IMR-90 (cell line): ENCODE data around the gene MT3. TPM values are rescaled to one million over a fixed set of nuclear protein-coding genes. Genes with fewer than 3 reads are reported as not detected.

Source experiments
- ATAC-seq: fragments of 200-7000 bp; cut with Tn5 transposase; 2 replicates; pipeline ENCODE4 v1.9.1; 2020; ENCODE audit warnings: low read depth, mild to moderate bottlenecking, moderate library complexity
- BruUV-seq: library from RNA; stranded (reverse); fragments of 400-500 nt; replicated peaks from 2 replicates; lab custom pipeline; 2021; lab: Mats Ljungman, UMichigan
- CTCF ChIA-PET: fragments of 300-600 bp; formaldehyde crosslinking; extraction: SDS; loops from one replicate; lab custom pipeline; 2021; ENCODE audit warnings: antibody characterized with exemption; lab: Yijun Ruan, JAX
- POLR2A ChIA-PET: fragments of 300-600 bp; sonication (Branson Sonifier 250); formaldehyde crosslinking; loops from one replicate; lab custom pipeline; 2022; ENCODE audit warnings: antibody characterized with exemption; ENCODE audit not compliant: unreplicated experiment; lab: Charles Lee
- DNase-seq: peaks from one replicate; pipeline ENCODE4 v3.0.0; 2013
- H2AFZ ChIP-seq: replicated peaks from 2 replicates; pipeline ENCODE3; 2013; ENCODE audit warnings: low read length, mild to moderate bottlenecking; ENCODE audit not compliant: poor library complexity
- H2AK5ac ChIP-seq: 2 replicates; pipeline ENCODE4 v1.6.1; 2013; ENCODE audit warnings: low read depth, low read length, inconsistent platforms
- H2AK9ac ChIP-seq: replicated peaks from 2 replicates; pipeline ENCODE3; 2013; ENCODE audit warnings: mild to moderate bottlenecking, low read depth, low read length, moderate library complexity; ENCODE audit not compliant: poor library complexity
- H2BK120ac ChIP-seq: 2 replicates; pipeline ENCODE4 v1.6.1; 2013; ENCODE audit warnings: low read depth, low read length, inconsistent platforms
- H2BK15ac ChIP-seq: 3 replicates; pipeline ENCODE4 v1.6.1; 2013; ENCODE audit warnings: low read depth, low read length, inconsistent platforms
- H2BK20ac ChIP-seq: 2 replicates; pipeline ENCODE4 v1.6.1; 2013; ENCODE audit warnings: low read depth, mild to moderate bottlenecking, inconsistent platforms, low read length, moderate library complexity
- H2BK5ac ChIP-seq: 2 replicates; pipeline ENCODE4 v1.6.1; 2013; ENCODE audit warnings: mild to moderate bottlenecking, low read depth, low read length, inconsistent platforms; ENCODE audit not compliant: poor library complexity, severe bottlenecking
- H3K14ac ChIP-seq: replicated peaks from 2 replicates; pipeline ENCODE4 v1.6.1; 2013; ENCODE audit warnings: low read depth, low read length, inconsistent platforms
- H3K18ac ChIP-seq: 2 replicates; pipeline ENCODE4 v1.6.1; 2013; ENCODE audit warnings: low read depth, low read length, control low read depth
- H3K23ac ChIP-seq: 2 replicates; pipeline ENCODE4 v1.6.1; 2013; ENCODE audit warnings: low read depth, low read length, inconsistent platforms
- H3K27ac ChIP-seq: 2 replicates; pipeline ENCODE4 v1.5.1; 2013; ENCODE audit warnings: mild to moderate bottlenecking, control low read depth, low read length; ENCODE audit not compliant: insufficient read depth
- H3K27me3 ChIP-seq: 2 replicates; pipeline ENCODE4 v1.6.1; 2013; ENCODE audit warnings: low read length; ENCODE audit not compliant: control insufficient read depth, insufficient read depth
- H3K36me3 ChIP-seq: 2 replicates; pipeline ENCODE4 v1.6.1; 2013; ENCODE audit warnings: low read length, mixed read lengths; ENCODE audit not compliant: control insufficient read depth, insufficient read depth
- H3K4ac ChIP-seq: 2 replicates; pipeline ENCODE4 v1.6.1; 2013; ENCODE audit warnings: low read depth, low read length, inconsistent platforms
- H3K4me1 ChIP-seq: 2 replicates; pipeline ENCODE4 v1.6.1; 2013; ENCODE audit warnings: low read length, mixed read lengths; ENCODE audit not compliant: control insufficient read depth, insufficient read depth
- H3K4me2 ChIP-seq: 2 replicates; pipeline ENCODE4 v1.6.1; 2013; ENCODE audit warnings: low read depth, mild to moderate bottlenecking, control low read depth, low read length, moderate library complexity
- H3K4me3 ChIP-seq: 2 replicates; pipeline ENCODE4 v1.5.1; 2013; ENCODE audit warnings: low read depth, mild to moderate bottlenecking, control low read depth, low read length, moderate library complexity; ENCODE audit not compliant: insufficient read depth
- H3K56ac ChIP-seq: 2 replicates; pipeline ENCODE4 v1.6.1; 2013; ENCODE audit warnings: low read length, inconsistent platforms; ENCODE audit not compliant: insufficient read depth; ENCODE audit errors: extremely low read depth
- H3K79me1 ChIP-seq, 2 experiments: 2 replicates each; pipeline ENCODE4 v1.6.1; 2013; ENCODE audit warnings: low read length in 2 of 2, inconsistent platforms in 1 of 2, low read depth in 1 of 2
- H3K9ac ChIP-seq: 2 replicates; pipeline ENCODE4 v1.6.1; 2013; ENCODE audit warnings: low read depth, low read length, control low read depth
- H3K9me1 ChIP-seq: 2 replicates; pipeline ENCODE4 v1.6.1; 2013; ENCODE audit warnings: low read length, inconsistent platforms; ENCODE audit not compliant: insufficient read depth
- H3K9me3 ChIP-seq: 2 replicates; pipeline ENCODE4 v1.6.1; 2013; ENCODE audit warnings: low read length; ENCODE audit not compliant: control insufficient read depth, insufficient read depth
- H4K20me1 ChIP-seq: 2 replicates; pipeline ENCODE4 v1.6.1; 2013; ENCODE audit warnings: low read length, inconsistent platforms; ENCODE audit not compliant: insufficient read depth
- H4K5ac ChIP-seq: 2 replicates; pipeline ENCODE4 v1.6.1; 2013; ENCODE audit warnings: mild to moderate bottlenecking, low read depth, low read length, control low read depth
- H4K8ac ChIP-seq, 2 experiments: 2 replicates each; pipeline ENCODE4 v1.6.1; 2013; ENCODE audit warnings: low read depth in 2 of 2, low read length in 2 of 2, control low read depth in 1 of 2, inconsistent platforms in 1 of 2
- H4K91ac ChIP-seq: 2 replicates; pipeline ENCODE4 v1.6.1; 2013; ENCODE audit warnings: low read depth, low read length, inconsistent platforms; ENCODE audit not compliant: insufficient read depth
- BHLHE40 ChIP-seq: fragments of 150-350 bp; IDR thresholded peaks from 2 replicates; pipeline ENCODE4 v1.6.1; 2016; ENCODE audit warnings: mild to moderate bottlenecking, low read depth, low read length
- CEBPB ChIP-seq: IDR thresholded peaks from 2 replicates; pipeline ENCODE4 v1.6.1; 2012; ENCODE audit warnings: low read depth, low read length, improper control_type of control experiment
- CHD1 ChIP-seq: IDR thresholded peaks from 2 replicates; pipeline ENCODE4 v1.6.1; 2012; ENCODE audit warnings: low read depth, low read length, improper control_type of control experiment
- FOS ChIP-seq: fragments of 150-350 bp; IDR thresholded peaks from 2 replicates; pipeline ENCODE4 v1.6.1; 2016; ENCODE audit warnings: low read depth, low read length
- MAFK ChIP-seq: IDR thresholded peaks from 2 replicates; pipeline ENCODE4 v1.6.1; 2012; ENCODE audit warnings: low read depth, low read length, improper control_type of control experiment
- MAZ ChIP-seq: IDR thresholded peaks from 2 replicates; pipeline ENCODE4 v1.6.1; 2012; ENCODE audit warnings: low read depth, mild to moderate bottlenecking, low read length, improper control_type of control experiment, moderate library complexity, borderline replicate concordance
- MXI1 ChIP-seq: IDR thresholded peaks from 2 replicates; pipeline ENCODE4 v1.6.1; 2012; ENCODE audit warnings: low read depth, mild to moderate bottlenecking, low read length, moderate library complexity, borderline replicate concordance
- NFE2L2 ChIP-seq: fragments of 150-350 bp; IDR thresholded peaks from 2 replicates; pipeline ENCODE4 v1.6.1; 2016; ENCODE audit warnings: low read depth, mild to moderate bottlenecking, low read length
- POLR2A ChIP-seq: IDR thresholded peaks from 2 replicates; pipeline ENCODE4 v1.6.1; 2012; ENCODE audit warnings: mild to moderate bottlenecking, low read depth, low read length
- RAD21 ChIP-seq: IDR thresholded peaks from 2 replicates; pipeline ENCODE4 v1.6.1; 2012; ENCODE audit warnings: low read length, improper control_type of control experiment
- RCOR1 ChIP-seq: IDR thresholded peaks from 2 replicates; pipeline ENCODE4 v1.6.1; 2012; ENCODE audit warnings: mild to moderate bottlenecking, low read length, improper control_type of control experiment; ENCODE audit not compliant: insufficient replicate concordance
- RFX5 ChIP-seq: IDR thresholded peaks from 2 replicates; pipeline ENCODE4 v1.8.0; 2012; ENCODE audit warnings: low read depth, mild to moderate bottlenecking, low read length, moderate library complexity
- SMC3 ChIP-seq: fragments of 150-350 bp; IDR thresholded peaks from 2 replicates; pipeline ENCODE4 v1.6.1; 2016; ENCODE audit warnings: low read depth, mild to moderate bottlenecking, antibody characterized with exemption, low read length, moderate library complexity
- USF2 ChIP-seq: fragments of 150-350 bp; IDR thresholded peaks from 2 replicates; pipeline ENCODE4 v1.6.1; 2017; ENCODE audit warnings: mild to moderate bottlenecking, antibody characterized with exemption, low read length, low read depth
- WGBS, 2 experiments: methylation state at CpG; one replicate each; pipeline versions ENCODE4 v1.1.5 to v1.1.7; 2013; ENCODE audit warnings: missing lambda C conversion rate in 2 of 2; ENCODE audit not compliant: insufficient read length in 1 of 2; ENCODE audit errors: extremely low coverage in 2 of 2; 5-methylcytosine and 5-hydroxymethylcytosine counted together
- dilution Hi-C: fragments of 300-500 bp; cut with HindIII; formaldehyde crosslinking; loops from one replicate; pipeline ENCODE4 v1.14.3; 2018; ENCODE audit warnings: low sequenced_read_pairs; ENCODE audit not compliant: unreplicated experiment
- in situ Hi-C: fragments of 300-500 bp; cut with MboI; formaldehyde crosslinking; loops from 3 replicates; pipeline ENCODE4 v1.14.3; 2019; ENCODE audit warnings: low sequenced_read_pairs, inconsistent platforms, mixed read lengths
- intact Hi-C: fragments of 100-400 bp; cut with micrococcal nuclease; formaldehyde crosslinking; loops from 2 replicates; pipeline ENCODE4 v1.10.0; 2022
- polyA plus RNA-seq, 3 experiments: library from polyadenylated mRNA; depleted of rRNA; stranded (reverse); fragments of >200 nt; gene quantifications; 2 replicates each; pipeline ENCODE4 v1.2.3, GENCODE V29; 2012; ENCODE audit warnings: low replicate concordance in 1 of 3
- total RNA-seq: library from RNA; depleted of rRNA; stranded (reverse); fragments of >200 nt; gene quantifications from 2 replicates; pipeline ENCODE4 v1.2.3, GENCODE V29; 2012
- TF ChIP-seq, protein P1 (sequence below): conservative IDR thresholded peaks from 2 replicates; pipeline ENCODE4 v1.5.1; 2012; ENCODE audit warnings: mild to moderate bottlenecking, low read depth, low read length, improper control_type of control experiment
- TF ChIP-seq, protein P2 (sequence below): fragments of 150-350 bp; IDR thresholded peaks from 2 replicates; pipeline ENCODE4 v1.6.1; 2016; ENCODE audit warnings: low read depth, mild to moderate bottlenecking, low read length, moderate library complexity, borderline replicate concordance

MT3 gene
- total and polyA plus RNA-seq, 2 of the 4 experiments (the other 2 are of a cell fraction): 0.62 TPM; not detected in 1

- Histone ChIP-seq H3K4ac (no peak overlapping the region), H3K4me3 (no peak overlapping the region), H2AK5ac (no peak overlapping the region), H3K27ac (no peak overlapping the region), H3K9me3 (no peaks in the 10 kb centered on the region), H3K56ac (no peak overlapping the region), H4K91ac (no peak overlapping the region), H3K79me1 (no peaks in the 10 kb centered on the region), H4K5ac (no peak overlapping the region), H2BK120ac (no peak overlapping the region), H3K23ac (no peak overlapping the region), H4K20me1 (no peaks in the 10 kb centered on the region), H4K8ac (no peak overlapping the region), H2BK15ac (no peak overlapping the region), H3K27me3 (peaks cover 26% of the 10 kb centered on the region), H3K18ac (no peak overlapping the region), H2AFZ (no peak overlapping the region), H3K4me2 (no peak overlapping the region), H3K9me1 (0 out of 2 replicates have a peak, but pooled peaks cover 4% of the 10 kb centered on the region), H2AK9ac (no peak overlapping the region), H2BK20ac (no peak overlapping the region), H2BK5ac (no peak overlapping the region), H3K14ac (no peak overlapping the region), H3K36me3 (no peaks in the 10 kb centered on the region), H3K9ac (no peak overlapping the region), H3K4me1 (no peaks in the 10 kb centered on the region)
- BruUV-seq: no TSS peak
- ChIA-PET POLR2A (no interaction called here), CTCF (interaction anchor here (1.2 to 1.6 kb wide), 2 partner anchors 13 to 17 kb away, joined by 3 read pairs; no protein-coding TSS in a partner anchor)
- in situ Hi-C loops (no loop called here), dilution Hi-C loops (no loop called here), intact Hi-C loops (no loop called here)
- TF ChIP-seq RAD21 (no peak), BHLHE40 (no peak), RFX5 (no peak), SMC3 (no peak), RCOR1 (no peak), FOS (no peak), CEBPB (no peak), MXI1 (no peak), POLR2A (no peak), NFE2L2 (no peak), USF2 (no peak), CHD1 (no peak), MAFK (no peak), MAZ (no peak)
- TF ChIP-seq, protein P1, sequence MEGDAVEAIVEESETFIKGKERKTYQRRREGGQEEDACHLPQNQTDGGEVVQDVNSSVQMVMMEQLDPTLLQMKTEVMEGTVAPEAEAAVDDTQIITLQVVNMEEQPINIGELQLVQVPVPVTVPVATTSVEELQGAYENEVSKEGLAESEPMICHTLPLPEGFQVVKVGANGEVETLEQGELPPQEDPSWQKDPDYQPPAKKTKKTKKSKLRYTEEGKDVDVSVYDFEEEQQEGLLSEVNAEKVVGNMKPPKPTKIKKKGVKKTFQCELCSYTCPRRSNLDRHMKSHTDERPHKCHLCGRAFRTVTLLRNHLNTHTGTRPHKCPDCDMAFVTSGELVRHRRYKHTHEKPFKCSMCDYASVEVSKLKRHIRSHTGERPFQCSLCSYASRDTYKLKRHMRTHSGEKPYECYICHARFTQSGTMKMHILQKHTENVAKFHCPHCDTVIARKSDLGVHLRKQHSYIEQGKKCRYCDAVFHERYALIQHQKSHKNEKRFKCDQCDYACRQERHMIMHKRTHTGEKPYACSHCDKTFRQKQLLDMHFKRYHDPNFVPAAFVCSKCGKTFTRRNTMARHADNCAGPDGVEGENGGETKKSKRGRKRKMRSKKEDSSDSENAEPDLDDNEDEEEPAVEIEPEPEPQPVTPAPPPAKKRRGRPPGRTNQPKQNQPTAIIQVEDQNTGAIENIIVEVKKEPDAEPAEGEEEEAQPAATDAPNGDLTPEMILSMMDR: no peak
- TF ChIP-seq, protein P2, sequence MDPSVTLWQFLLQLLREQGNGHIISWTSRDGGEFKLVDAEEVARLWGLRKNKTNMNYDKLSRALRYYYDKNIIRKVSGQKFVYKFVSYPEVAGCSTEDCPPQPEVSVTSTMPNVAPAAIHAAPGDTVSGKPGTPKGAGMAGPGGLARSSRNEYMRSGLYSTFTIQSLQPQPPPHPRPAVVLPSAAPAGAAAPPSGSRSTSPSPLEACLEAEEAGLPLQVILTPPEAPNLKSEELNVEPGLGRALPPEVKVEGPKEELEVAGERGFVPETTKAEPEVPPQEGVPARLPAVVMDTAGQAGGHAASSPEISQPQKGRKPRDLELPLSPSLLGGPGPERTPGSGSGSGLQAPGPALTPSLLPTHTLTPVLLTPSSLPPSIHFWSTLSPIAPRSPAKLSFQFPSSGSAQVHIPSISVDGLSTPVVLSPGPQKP: no peak
- DNase-seq: no peak
- ATAC-seq: no peak
- WGBS, 2 experiments: no CpG with 5 or more reads among the region's 1 CpG
Measured at GRCh38 chr16:56560447-56560846, 28.9 kb upstream of the MT3 start.
